Transverse colon (tissue), 4 donors: ENCODE results near the gene SLC38A6. TPM values are rescaled to one million over a fixed set of nuclear protein-coding genes. Genes with fewer than 3 reads are reported as not detected.

ENCODE experiments used
- DNase-seq: peaks from one replicate; pipeline ENCODE4 v3.0.0-alpha.2; 2019
- H3K27ac ChIP-seq, 4 donors: fragments of 200-600 bp; sonication (generic); 2 replicates each; pipeline ENCODE4 v1.5.1; 2016 to 2018; ENCODE audit warnings: inconsistent platforms in 4 of 4
- H3K27me3 ChIP-seq: fragments of 200-600 bp; sonication (generic); 2 replicates; pipeline ENCODE4 v1.5.1; 2017; ENCODE audit warnings: inconsistent platforms
- H3K36me3 ChIP-seq, 4 donors: fragments of 200-600 bp; sonication (generic); 2 replicates each; pipeline ENCODE4 v1.5.1; 2017 to 2019; ENCODE audit warnings: inconsistent platforms in 4 of 4
- H3K4me1 ChIP-seq, 4 donors: fragments of 200-600 bp; sonication (generic); 2 replicates each; pipeline ENCODE4 v1.5.1; 2017 to 2020; ENCODE audit warnings: inconsistent platforms in 4 of 4
- H3K4me3 ChIP-seq, 4 donors: fragments of 200-600 bp; sonication (generic); 1 replicate in 1 of 4; 2 replicates in 3 of 4; pipeline versions ENCODE4 v1.5.1 to v1.6.1; 2017 to 2019; ENCODE audit warnings: inconsistent platforms in 4 of 4
- H3K9me3 ChIP-seq, 2 donors: fragments of 200-600 bp; sonication (generic); 2 replicates each; pipeline ENCODE4 v1.5.1; 2017 to 2019; ENCODE audit warnings: inconsistent platforms in 2 of 2
- EP300 ChIP-seq: sonication (generic); formaldehyde crosslinking; IDR thresholded peaks from one replicate; pipeline ENCODE4 v1.6.1; 2017; ENCODE audit warnings: antibody characterized with exemption, low read depth
- POLR2A ChIP-seq: fragments of 450-650 bp; IDR thresholded peaks from one replicate; pipeline ENCODE4 v1.6.1; 2016; ENCODE audit warnings: antibody characterized with exemption, mild to moderate bottlenecking, moderate library complexity
- POLR2AphosphoS5 ChIP-seq, 3 donors: sonication (generic); formaldehyde crosslinking; IDR thresholded peaks; one replicate each; pipeline ENCODE4 v1.6.1; 2016; ENCODE audit warnings: antibody characterized with exemption in 3 of 3
- WGBS, 2 donors: methylation state at CpG; one replicate each; pipeline ENCODE4 v1.1.5; 2018; ENCODE audit warnings: low coverage in 1 of 2; 5-methylcytosine and 5-hydroxymethylcytosine counted together
- in situ Hi-C, 4 donors: fragments of 200-750 bp; cut with MboI; loops; one replicate each; pipeline versions ENCODE4 v1.15.0 to v1.15.1; 2017; ENCODE audit warnings: low sequenced_read_pairs in 3 of 4, low pct_ligation_motif_present in 1 of 4, low pct_unique_long_range_greater_than_20kb in 1 of 4
- intact Hi-C: fragments of 100-400 bp; cut with DNase I; formaldehyde crosslinking; loops from one replicate; pipeline ENCODE4 v1.15.1; 2023; ENCODE audit warnings: low total_unique reads
- total RNA-seq, 4 donors: library from RNA; depleted of rRNA; stranded (reverse); fragments of >200 nt; gene quantifications; one replicate each; pipeline ENCODE4 v1.1.0, GENCODE V29; 2016
- TF ChIP-seq, protein P1 (sequence below), 5 experiments: fragments of 200-600 bp in 3 of 5; fragments of 450-650 bp in 2 of 5; sonication (generic) in 3 of 5; IDR thresholded peaks; 1 replicate in 2 of 5; 2 replicates in 3 of 5; pipeline ENCODE4 v1.5.1; 2016 to 2017; ENCODE audit warnings: antibody characterized with exemption in 5 of 5, inconsistent platforms in 3 of 5, mild to moderate bottlenecking in 2 of 5, moderate library complexity in 1 of 5

SLC38A6 gene
- total RNA-seq, 4 donors from 2014 or later = 7.9 to 20.6 (median 10.0) TPM; not detected in 1

DNA sequence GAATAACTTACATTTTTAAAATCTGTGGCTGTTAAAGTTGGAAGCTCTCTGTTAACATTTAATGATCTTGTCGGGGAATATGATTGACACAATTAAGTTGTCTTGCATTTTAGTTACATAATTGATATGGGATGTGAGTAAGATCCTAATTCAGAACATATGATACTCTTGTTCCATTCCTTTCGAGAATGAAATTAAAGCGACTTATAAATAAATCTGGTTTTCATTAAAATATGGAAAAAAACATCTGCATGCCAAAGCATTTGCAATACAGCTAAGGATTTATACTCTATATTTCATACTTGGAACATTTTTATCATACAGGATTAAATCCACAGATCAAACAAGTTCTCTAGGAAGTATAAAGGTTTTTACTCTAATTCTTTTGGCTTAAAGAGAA lies 52.0 kb downstream of the SLC38A6 start:
- DNase-seq = no peak
- Histone ChIP-seq H3K4me1 (no peaks in the 10 kb centered on the region), H3K27me3 (no peaks in the 10 kb centered on the region), H3K36me3 (no peaks in the 10 kb centered on the region), H3K4me3 (no peak overlapping the region), H3K27ac (no peak overlapping the region), H3K9me3 (no peaks in the 10 kb centered on the region)
- WGBS, 2 donors = 78 to 89% methylated on average over 3 of the region's 3 CpGs
- in situ Hi-C loops = no loop called here
- intact Hi-C loops = no loop called here
- TF ChIP-seq EP300 = no peak
- TF ChIP-seq POLR2A = no peak
- no peak for TF ChIP-seq POLR2AphosphoS5 (IDR thresholded peaks at IDR 0.05)

DNA sequence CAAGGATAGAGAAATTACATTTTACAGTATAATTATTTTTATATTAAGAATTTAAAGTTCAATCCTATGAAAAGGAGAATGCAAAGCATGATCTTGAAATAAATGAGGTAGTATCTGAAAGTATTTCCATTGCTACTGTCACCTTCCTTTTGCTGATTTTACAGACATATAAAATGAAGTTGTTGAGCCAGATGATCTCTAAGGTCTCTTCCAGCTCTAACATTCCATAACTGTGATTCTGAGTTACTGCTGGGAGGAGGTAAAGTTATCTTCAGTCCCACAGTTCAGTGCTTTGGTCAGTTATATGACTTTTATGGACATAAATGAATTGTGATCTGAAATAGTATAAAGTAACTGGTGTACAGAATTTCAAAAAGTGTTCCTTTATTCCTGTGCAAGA lies 52.8 kb downstream of the SLC38A6 start:
- Histone ChIP-seq H3K27me3 (no peaks in the 10 kb centered on the region), H3K27ac (no peak overlapping the region), H3K4me3 (no peak overlapping the region), H3K4me1 (no peaks in the 10 kb centered on the region), H3K9me3 (no peaks in the 10 kb centered on the region), H3K36me3 (no peaks in the 10 kb centered on the region)
- no peak for TF ChIP-seq POLR2A
- TF ChIP-seq, protein P1, sequence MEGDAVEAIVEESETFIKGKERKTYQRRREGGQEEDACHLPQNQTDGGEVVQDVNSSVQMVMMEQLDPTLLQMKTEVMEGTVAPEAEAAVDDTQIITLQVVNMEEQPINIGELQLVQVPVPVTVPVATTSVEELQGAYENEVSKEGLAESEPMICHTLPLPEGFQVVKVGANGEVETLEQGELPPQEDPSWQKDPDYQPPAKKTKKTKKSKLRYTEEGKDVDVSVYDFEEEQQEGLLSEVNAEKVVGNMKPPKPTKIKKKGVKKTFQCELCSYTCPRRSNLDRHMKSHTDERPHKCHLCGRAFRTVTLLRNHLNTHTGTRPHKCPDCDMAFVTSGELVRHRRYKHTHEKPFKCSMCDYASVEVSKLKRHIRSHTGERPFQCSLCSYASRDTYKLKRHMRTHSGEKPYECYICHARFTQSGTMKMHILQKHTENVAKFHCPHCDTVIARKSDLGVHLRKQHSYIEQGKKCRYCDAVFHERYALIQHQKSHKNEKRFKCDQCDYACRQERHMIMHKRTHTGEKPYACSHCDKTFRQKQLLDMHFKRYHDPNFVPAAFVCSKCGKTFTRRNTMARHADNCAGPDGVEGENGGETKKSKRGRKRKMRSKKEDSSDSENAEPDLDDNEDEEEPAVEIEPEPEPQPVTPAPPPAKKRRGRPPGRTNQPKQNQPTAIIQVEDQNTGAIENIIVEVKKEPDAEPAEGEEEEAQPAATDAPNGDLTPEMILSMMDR (IDR thresholded peaks at IDR 0.05) = no peak
- TF ChIP-seq EP300 = no peak
- TF ChIP-seq POLR2AphosphoS5 (IDR thresholded peaks at IDR 0.05) = no peak
- in situ Hi-C loops = no loop called here
- no peak for DNase-seq
- intact Hi-C loops = no loop called here

DNA sequence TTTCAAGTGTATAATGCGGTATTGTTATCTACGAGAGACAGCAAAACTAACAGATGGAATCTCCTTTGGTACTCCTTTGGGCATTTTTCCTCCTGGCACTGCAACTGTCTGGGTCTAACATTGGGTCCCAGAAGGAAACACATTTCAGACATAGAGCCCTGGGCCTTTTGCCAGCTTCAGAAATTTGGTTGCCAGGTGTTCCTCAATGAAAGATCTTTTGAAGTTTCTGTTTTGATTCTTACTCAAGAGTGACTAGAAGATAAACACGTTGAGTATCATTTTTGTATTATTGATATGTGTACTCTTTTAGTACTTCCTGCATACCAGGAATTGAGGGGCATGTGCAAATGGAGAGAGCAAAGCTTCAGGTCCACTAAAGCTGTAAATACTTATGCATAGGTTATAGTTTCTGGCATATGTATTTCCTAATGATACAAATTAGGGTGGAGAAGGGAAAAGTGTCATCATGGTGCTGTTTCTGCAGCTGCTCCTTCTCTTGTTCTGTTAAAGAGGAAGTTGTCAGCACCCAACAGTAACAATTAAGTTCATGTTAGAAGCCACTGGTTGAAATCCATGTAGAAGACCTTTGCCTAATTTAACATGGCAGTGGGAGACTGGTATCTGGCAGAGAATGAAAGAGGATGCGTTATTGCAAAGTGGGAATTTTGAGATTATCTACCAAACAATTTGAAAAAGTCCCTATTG lies 53.5 kb downstream of the SLC38A6 start:
- in situ Hi-C loops (no loop called here), intact Hi-C loops (no loop called here)

DNA sequence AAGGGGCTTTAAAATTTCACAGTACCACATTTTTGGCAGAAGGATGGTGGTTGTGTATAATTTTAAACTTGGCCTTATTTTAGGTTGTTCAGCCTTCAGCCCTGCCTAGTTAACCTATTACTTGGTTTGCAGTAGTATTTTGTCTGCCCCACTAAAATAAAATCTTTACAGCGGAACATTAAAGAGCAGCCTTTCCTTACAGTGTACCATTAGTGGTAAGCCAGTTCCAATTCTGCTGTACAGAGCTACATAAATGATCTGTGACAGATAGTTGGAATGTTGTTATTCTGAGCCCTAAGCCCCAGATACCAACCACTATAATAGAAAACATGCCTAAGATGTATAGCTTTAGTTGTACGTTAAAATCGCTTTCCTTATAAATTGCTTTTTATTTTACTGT lies 56.2 kb downstream of the SLC38A6 start:
- Histone ChIP-seq H3K27me3 (no peaks in the 10 kb centered on the region), H3K9me3 (no peaks in the 10 kb centered on the region), H3K4me1 (no peaks in the 10 kb centered on the region), H3K4me3 (no peak overlapping the region), H3K27ac (no peak overlapping the region), H3K36me3 (no peaks in the 10 kb centered on the region)
- intact Hi-C loops = no loop called here
- no peak for TF ChIP-seq EP300
- TF ChIP-seq POLR2A = no peak
- TF ChIP-seq POLR2AphosphoS5 (IDR thresholded peaks at IDR 0.05) = no peak
- TF ChIP-seq, protein P1 (IDR thresholded peaks at IDR 0.05) = no peak
- no peak for DNase-seq
- in situ Hi-C loops = no loop called here
- WGBS, 2 donors = 90 to 94% methylated on average over 3 of the region's 3 CpGs

More for the DNA sequence above, 53.5 kb downstream of the SLC38A6 start:
- no peaks in the 10 kb centered on the region for H3K36me3 ChIP-seq
- H3K4me1 ChIP-seq = no peaks in the 10 kb centered on the region
- no peak for TF ChIP-seq POLR2A
- TF ChIP-seq EP300 = no peak
- TF ChIP-seq, protein P1 (IDR thresholded peaks at IDR 0.05) = no peak
- no peak for TF ChIP-seq POLR2AphosphoS5 (IDR thresholded peaks at IDR 0.05)
- DNase-seq = peak; percentile 15
- H3K27ac ChIP-seq = no peak overlapping the region
- no peaks in the 10 kb centered on the region for H3K9me3 ChIP-seq
- H3K27me3 ChIP-seq = no peaks in the 10 kb centered on the region
- no peak overlapping the region for H3K4me3 ChIP-seq
- 70% methylated on average over 4 of the region's 4 CpGs for WGBS, 2 donors

DNA sequence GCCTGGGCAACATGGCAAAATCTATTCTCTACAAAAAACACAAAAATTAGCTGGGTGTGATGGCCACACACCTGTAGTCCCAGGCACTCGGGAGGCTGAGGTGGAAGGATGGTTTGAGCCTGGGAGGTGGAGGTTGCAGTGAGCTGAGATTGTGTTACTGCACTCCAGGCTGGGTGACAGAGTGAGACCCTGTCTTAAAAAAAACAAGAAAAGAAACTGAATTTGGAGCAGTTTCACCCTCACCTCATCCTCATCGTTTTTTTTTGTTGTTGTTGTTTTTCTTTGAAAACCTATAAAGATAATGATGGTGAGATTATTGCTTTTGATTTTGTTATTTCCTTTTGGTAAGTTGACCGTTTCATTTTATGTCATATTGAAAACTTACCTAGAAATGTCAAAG lies 60.7 kb downstream of the SLC38A6 start:
- Histone ChIP-seq H3K9me3 (no peaks in the 10 kb centered on the region), H3K4me3 (no peak overlapping the region), H3K27ac (no peak overlapping the region), H3K4me1 (no peaks in the 10 kb centered on the region), H3K36me3 (no peaks in the 10 kb centered on the region), H3K27me3 (no peaks in the 10 kb centered on the region)
- intact Hi-C loops = no loop called here
- WGBS, 2 donors = 69 to 71% methylated on average over 3 of the region's 3 CpGs
- no peak for DNase-seq
- TF ChIP-seq POLR2A (no peak), POLR2AphosphoS5 (IDR thresholded peaks at IDR 0.05) (no peak), EP300 (no peak)
- in situ Hi-C loops = no loop called here
